Erythroblast (primary cell): Measurements from ENCODE around the gene RNLS.

Source experiments
- GATA1 ChIP-seq: IDR thresholded peaks from 2 replicates; pipeline ENCODE4 v1.6.1; 2011; ENCODE audit warnings: low read depth, mild to moderate bottlenecking, control low read depth, low read length, moderate library complexity
- POLR2A ChIP-seq: IDR thresholded peaks from 2 replicates; pipeline ENCODE4 v1.6.1; 2011; ENCODE audit warnings: mild to moderate bottlenecking, low read length

DNA sequence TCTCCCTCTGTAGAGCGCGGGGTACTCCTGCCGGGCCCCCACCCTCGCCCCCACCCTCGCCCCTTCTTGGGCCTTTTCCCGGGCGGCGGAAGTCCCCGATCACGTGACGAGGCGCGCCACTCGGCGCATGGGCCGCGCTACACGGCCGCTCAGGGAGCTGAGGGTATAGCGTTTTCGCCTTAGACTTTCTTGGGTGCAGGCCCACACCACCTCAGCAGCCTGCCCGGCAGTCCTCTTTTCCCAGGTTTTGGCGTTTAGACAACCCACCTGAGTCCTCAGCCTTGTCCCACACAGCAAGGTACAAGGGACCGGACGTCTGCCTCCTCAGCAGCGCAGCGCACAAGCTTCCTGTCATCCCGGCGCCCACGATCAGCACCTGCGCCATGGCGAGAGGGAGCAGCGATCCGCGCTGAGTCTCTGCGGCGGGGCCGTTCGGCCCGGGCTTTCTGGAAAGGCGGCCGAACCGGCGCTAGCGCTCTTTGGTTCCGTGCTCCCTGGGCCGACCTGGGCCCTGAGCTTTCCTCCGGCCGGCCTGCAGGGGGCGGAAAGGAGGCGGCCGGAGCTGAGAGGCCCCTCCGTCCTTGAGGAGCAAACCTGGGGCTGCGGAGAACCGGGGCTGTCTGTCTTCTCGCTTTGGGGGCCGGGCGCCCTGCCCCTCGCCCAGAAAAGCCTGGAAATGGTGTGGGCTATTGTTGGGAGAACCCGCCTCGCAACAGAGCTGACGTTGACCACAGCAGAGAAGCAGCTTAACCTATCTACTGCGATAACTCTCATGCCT is at the start of gene RNLS:
- peak; percentile 49 for TF ChIP-seq POLR2A
- TF ChIP-seq GATA1: no peak
